DMS153 treated with DMSO at 0.1 percent for 48 hours (cell line): ENCODE results near the gene PCNX4.

Source experiments
- DNase-seq: peaks from one replicate; lab custom pipeline; 2025; ENCODE audit not compliant: unreplicated experiment; lab: John Stamatoyannopoulos, UW

PCNX4 gene

GRCh38 chr14:60171690-60172089 is 80.0 kb downstream of the PCNX4 start:
- no peak for DNase-seq

GRCh38 chr14:60174352-60175254 is 82.9 kb downstream of the PCNX4 start:
- no peak for DNase-seq

GRCh38 chr14:60175255-60175902 is 83.7 kb downstream of the PCNX4 start:
- no peak for DNase-seq

GRCh38 chr14:60178164-60178563 is 86.4 kb downstream of the PCNX4 start:
- no peak for DNase-seq

- no peak for DNase-seq
Measured at GRCh38 chr14:60178820-60179219, 87.1 kb downstream of the PCNX4 start.

- DNase-seq = no peak
Measured at GRCh38 chr14:60179431-60179869, 87.7 kb downstream of the PCNX4 start.

- DNase-seq = no peak
Measured at GRCh38 chr14:60183138-60183537, 91.4 kb downstream of the PCNX4 start.

GRCh38 chr14:60183741-60184140 is 92.0 kb downstream of the PCNX4 start:
- no peak for DNase-seq

GRCh38 chr14:60184146-60184904 is 92.6 kb downstream of the PCNX4 start:
- DNase-seq = peak; percentile 50

- no peak for DNase-seq
Measured at GRCh38 chr14:60184905-60185555, 93.3 kb downstream of the PCNX4 start.

- no peak for DNase-seq
Measured at GRCh38 chr14:60188115-60188514, 96.4 kb downstream of the PCNX4 start.

GRCh38 chr14:60188696-60189095 is 97.0 kb downstream of the PCNX4 start:
- no peak for DNase-seq

GRCh38 chr14:60189923-60190840 is 98.5 kb downstream of the PCNX4 start:
- DNase-seq = no peak

GRCh38 chr14:60195179-60195810 is 103.6 kb downstream of the PCNX4 start:
- no peak for DNase-seq

GRCh38 chr14:60196291-60196690 is 104.6 kb downstream of the PCNX4 start:
- DNase-seq = no peak

- no peak for DNase-seq
Measured at GRCh38 chr14:60197629-60198303, 106.0 kb downstream of the PCNX4 start.

GRCh38 chr14:60199321-60199720 is 107.6 kb downstream of the PCNX4 start:
- no peak for DNase-seq

- no peak for DNase-seq
Measured at GRCh38 chr14:60204104-60204842, 112.5 kb downstream of the PCNX4 start.
